HL-60 (cell line): ENCODE results near the gene FRMD8.

Experiments
- CTCF ChIP-seq: IDR thresholded peaks from one replicate; pipeline ENCODE4 v1.5.1; 2011; ENCODE audit warnings: low read length, control low read depth, inconsistent platforms; ENCODE audit not compliant: insufficient read depth
- GABPA ChIP-seq: IDR thresholded peaks from 2 replicates; pipeline ENCODE4 v1.6.1; 2012; ENCODE audit warnings: low read depth

DNA sequence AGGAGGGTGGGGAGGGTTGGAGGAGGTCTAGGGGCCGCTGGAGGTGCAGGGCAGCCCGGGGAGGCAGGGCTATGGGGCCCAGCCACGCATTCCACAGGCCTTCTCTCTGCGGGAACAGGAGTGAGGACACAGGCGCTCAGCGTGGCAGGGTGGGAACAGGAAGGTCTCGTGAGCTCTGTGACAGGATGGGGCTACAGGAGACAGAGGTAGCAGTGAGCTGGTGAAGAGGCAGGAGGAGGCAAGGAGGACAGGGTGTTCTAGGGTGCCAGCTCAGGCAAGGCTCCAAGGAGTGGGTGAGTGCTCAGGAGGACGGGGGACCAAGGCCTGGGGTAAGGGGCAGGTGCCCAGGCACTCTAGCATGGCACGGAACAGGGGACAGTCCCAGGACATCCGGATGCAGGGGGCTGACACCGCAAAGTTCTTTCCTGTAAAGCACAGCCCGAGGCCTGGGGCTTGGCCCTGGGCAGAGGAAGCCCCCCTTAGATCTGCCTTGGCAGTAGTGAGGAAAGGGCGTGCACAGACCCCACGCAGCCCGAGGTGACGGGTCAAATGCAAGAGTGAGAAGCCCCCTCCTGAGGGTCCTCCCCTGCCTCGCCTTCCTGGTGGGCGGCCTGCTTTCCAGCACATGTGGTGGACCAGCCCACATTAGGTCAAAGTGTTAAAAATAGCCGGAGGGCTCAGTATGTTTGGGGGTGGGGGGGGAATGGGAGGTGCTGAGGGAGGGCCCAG lies 31.4 kb downstream of the FRMD8 start:
- TF ChIP-seq CTCF (no peak), GABPA (no peak)
